Measurements from ENCODE around the gene CHMP1A.
A peak's percentile ranks its signal among the peaks of the same experiment; 100 is the strongest.

GRCh38 chr16:89657442-89658220, at the start of gene CHMP1A, which contains the start of gene SPATA33:
- no peak for TF ChIP-seq EZH2 (IDR thresholded peaks at IDR 0.05)
- TF ChIP-seq POLR2AphosphoS5 (IDR thresholded peaks at IDR 0.05; ENCODE audit: borderline replicate concordance, low read depth, low read length), result peak; percentile 58; the same call in 1 of the 2 replicates
- no peak for TF ChIP-seq FOXP2 (optimal IDR thresholded peaks at IDR 0.05; ENCODE audit: control extremely low read depth, extremely low read length, insufficient read depth)

Measured in SK-N-MC (cell line).